BJ (cell line): ENCODE results near the gene CD74. TPM values are rescaled to one million over a fixed set of nuclear protein-coding genes. Genes with fewer than 3 reads are reported as not detected.

Experiments used
- CTCF ChIA-PET: fragments of 350-600 bp; formaldehyde crosslinking; extraction: SDS; loops from one replicate; lab custom pipeline; 2021; ENCODE audit warnings: antibody characterized with exemption, inconsistent platforms; lab: Yijun Ruan, JAX
- POLR2A ChIA-PET: fragments of 300-600 bp; sonication (Branson Sonifier 250); formaldehyde crosslinking; extraction: SDS; loops from one replicate; lab custom pipeline; 2021; ENCODE audit warnings: antibody characterized with exemption; lab: Charles Lee
- DNase-seq: peaks from one replicate; pipeline ENCODE4 v3.0.0-alpha.2; 2011; ENCODE audit warnings: low read depth
- H3K27me3 ChIP-seq: 2 replicates; pipeline ENCODE4 v1.6.0; 2011; ENCODE audit warnings: low read length; ENCODE audit not compliant: control insufficient read depth, insufficient read depth
- H3K36me3 ChIP-seq: 2 replicates; pipeline ENCODE4 v1.5.1; 2011; ENCODE audit warnings: low read length; ENCODE audit not compliant: control insufficient read depth, insufficient read depth
- H3K4me3 ChIP-seq: 2 replicates; pipeline ENCODE4 v1.5.1; 2011; ENCODE audit warnings: low read depth, mild to moderate bottlenecking, control low read depth, low read length
- CTCF ChIP-seq: IDR thresholded peaks from 2 replicates; pipeline ENCODE4 v1.5.1; 2011; ENCODE audit warnings: low read depth, mild to moderate bottlenecking, control low read depth, inconsistent platforms, low read length, moderate library complexity; ENCODE audit not compliant: insufficient read depth
- polyA plus RNA-seq: library from polyadenylated mRNA; depleted of rRNA; stranded (reverse); fragments of >200 nt; gene quantifications from 2 replicates; pipeline ENCODE4 v1.2.3, GENCODE V29; 2011

CD74 gene
- polyA plus RNA-seq, 1 experiment: 0.28 TPM

GRCh38 chr5:150393096-150393645 lies 19.5 kb downstream of the CD74 start:
- CTCF ChIA-PET: interaction anchor here (1.3 kb wide), 1 partner anchor 43 kb away, joined by 3 read pairs; no protein-coding TSS in a partner anchor
- Histone ChIP-seq H3K36me3 (peaks cover 34% of the 10 kb centered on the region), H3K27me3 (no peaks in the 10 kb centered on the region), H3K4me3 (no peak overlapping the region)
- no peak for DNase-seq
- POLR2A ChIA-PET: no interaction called here
- TF ChIP-seq CTCF: no peak

DNA sequence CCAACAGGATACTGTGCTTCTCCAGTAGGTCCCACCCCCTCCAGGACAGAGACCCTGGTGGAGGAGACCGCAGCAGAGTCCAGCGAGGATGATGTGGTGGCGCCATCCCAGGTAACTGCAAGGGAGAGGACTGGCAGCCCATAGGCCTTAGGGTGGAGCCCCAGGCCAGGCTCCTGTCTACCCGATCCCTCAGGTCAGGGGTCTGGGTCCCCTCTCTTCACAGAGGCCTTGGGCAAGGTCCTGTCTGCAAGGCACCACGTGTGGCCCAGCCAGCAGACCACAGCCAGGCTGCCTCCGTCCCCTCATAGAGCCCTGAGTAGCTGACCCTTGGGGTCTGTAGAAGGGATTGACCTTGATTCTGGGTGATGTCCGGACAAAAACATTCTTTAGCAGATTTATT lies 20.0 kb downstream of the CD74 start:
- no peaks in the 10 kb centered on the region for H3K27me3 ChIP-seq
- no peak overlapping the region for H3K4me3 ChIP-seq
- TF ChIP-seq CTCF: no peak
- CTCF ChIA-PET: interaction anchor here (1.3 kb wide), 1 partner anchor 44 kb away, joined by 3 read pairs; no protein-coding TSS in a partner anchor
- H3K36me3 ChIP-seq: peaks cover 39% of the 10 kb centered on the region
- POLR2A ChIA-PET: no interaction called here
- no peak for DNase-seq

DNA sequence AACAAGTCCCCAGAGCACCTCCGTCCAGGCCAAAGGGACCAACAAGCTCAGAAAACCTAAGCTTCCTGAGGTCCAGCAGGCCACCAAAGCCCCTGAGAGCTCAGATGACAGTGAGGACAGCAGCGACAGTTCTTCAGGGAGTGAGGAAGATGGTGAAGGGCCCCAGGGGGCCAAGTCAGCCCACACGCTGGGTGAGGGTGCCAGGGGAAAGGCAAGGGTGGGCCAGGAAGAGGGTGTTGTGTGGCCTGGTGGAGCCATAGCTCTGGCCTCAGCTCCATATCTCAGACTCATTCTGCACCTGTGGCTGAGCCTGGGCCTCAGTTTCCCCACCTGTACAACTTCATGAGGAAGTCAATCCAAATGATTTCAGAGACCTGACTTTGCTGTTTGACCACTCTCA lies 20.7 kb downstream of the CD74 start:
- H3K36me3 ChIP-seq: peaks cover 44% of the 10 kb centered on the region
- no peak for TF ChIP-seq CTCF
- ChIA-PET POLR2A (no interaction called here), CTCF (interaction anchor here (1.3 kb wide), 1 partner anchor 44 kb away, joined by 3 read pairs; no protein-coding TSS in a partner anchor)
- DNase-seq: no peak
- no peak overlapping the region for H3K4me3 ChIP-seq
- H3K27me3 ChIP-seq: no peaks in the 10 kb centered on the region

DNA sequence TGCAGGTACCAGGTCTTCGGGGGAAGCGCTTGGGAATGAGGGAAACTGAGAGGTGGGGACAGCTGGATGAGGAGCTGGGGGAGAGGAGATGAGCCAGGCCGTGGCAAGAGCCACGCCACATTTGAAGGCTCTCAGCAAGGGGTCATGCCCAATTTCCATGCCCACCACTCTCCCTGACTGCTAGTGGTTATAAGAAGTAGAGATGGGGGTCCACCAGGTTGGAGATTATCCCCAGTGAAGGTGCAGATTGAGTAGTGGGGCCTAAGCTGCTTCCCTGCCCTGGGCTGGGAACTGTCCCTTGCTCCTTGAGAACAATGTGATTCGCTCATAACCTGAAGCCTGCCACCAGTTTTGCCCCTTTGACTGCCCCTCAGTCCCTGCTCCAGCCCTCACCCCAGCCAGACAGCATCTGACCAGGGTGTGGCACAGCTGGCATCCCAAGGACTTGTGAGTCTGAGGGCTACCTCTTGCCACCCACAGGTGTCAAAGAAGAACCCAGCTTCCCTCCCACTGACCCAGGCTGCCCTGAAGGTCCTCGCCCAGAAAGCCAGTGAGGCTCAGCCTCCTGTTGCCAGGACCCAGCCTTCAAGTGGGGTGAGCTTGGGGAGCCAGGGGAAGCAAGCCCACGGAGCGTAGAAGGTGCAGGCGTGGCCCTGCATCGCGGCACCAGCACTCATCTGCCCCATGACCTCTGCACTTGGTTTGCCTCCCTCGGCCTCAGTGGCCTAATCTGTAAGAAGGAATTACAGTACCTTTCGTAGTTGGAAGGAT lies 21.5 kb downstream of the CD74 start:
- CTCF ChIA-PET: no interaction called here
- POLR2A ChIA-PET: interaction anchor here (0.6 kb wide), 1 partner anchor 27 kb away, joined by 4 read pairs; no protein-coding TSS in a partner anchor
- Histone ChIP-seq H3K27me3 (no peaks in the 10 kb centered on the region), H3K36me3 (peaks cover 44% of the 10 kb centered on the region), H3K4me3 (no peak overlapping the region)
- no peak for DNase-seq
- TF ChIP-seq CTCF: no peak

DNA sequence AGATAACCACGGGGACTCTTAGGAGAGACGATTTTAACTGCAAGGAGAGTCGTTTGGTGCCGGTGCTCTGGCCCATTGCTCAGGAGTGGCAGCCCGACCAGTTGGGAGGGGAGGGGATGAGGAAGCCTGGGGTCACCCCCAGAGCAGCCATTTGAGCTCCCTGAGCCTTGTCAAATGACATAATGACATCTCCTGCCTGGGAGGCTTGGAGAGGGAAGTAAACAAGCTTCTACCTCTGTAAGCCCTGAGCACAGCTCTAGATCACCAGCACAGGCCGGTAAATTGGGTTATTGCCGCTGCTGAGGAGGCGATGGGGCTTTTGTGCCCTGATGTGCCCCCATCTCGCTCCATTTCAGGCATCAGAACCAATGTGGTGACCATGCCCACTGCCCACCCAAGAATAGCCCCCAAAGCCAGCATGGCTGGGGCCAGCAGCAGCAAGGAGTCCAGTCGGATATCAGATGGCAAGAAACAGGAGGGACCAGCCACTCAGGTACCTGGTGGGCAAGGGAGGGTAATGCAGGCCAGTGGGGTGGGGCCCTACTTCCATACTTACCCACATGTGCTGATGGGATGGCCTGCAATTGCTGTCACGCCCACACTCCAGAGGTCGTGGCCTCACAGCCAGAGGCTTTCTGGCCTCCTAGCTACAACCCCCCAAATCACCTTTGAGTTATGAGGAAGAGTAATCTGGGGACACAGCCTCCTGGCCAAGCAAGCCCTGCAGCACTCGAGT lies 23.0 kb downstream of the CD74 start:
- ChIA-PET CTCF (no interaction called here), POLR2A (no interaction called here)
- DNase-seq: no peak
- no peak overlapping the region for H3K4me3 ChIP-seq
- peaks cover 46% of the 10 kb centered on the region for H3K36me3 ChIP-seq
- no peak for TF ChIP-seq CTCF
- H3K27me3 ChIP-seq: no peaks in the 10 kb centered on the region
